ENCODE measurements around the gene TMCO1.

DNA sequence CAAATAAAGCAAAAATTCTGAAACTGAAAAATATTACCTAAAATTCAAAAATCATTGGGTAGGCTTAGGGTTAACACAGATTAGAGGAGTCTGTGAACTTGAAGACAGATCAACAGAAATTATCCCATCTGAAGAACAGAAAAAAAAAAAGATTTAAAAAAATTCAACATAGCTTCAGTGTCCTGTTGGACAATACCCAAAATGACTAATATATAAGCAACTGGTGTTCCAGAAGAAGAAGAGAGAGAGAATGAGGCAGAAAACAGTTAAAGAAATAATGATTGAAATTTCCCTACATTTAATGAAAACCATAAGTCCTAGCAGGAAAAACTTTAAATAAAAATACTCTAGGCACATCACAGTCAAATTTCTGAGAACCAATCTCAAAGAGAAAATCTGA, 31.5 kb downstream of the TMCO1 start:
- TF ChIP-seq, protein P1, sequence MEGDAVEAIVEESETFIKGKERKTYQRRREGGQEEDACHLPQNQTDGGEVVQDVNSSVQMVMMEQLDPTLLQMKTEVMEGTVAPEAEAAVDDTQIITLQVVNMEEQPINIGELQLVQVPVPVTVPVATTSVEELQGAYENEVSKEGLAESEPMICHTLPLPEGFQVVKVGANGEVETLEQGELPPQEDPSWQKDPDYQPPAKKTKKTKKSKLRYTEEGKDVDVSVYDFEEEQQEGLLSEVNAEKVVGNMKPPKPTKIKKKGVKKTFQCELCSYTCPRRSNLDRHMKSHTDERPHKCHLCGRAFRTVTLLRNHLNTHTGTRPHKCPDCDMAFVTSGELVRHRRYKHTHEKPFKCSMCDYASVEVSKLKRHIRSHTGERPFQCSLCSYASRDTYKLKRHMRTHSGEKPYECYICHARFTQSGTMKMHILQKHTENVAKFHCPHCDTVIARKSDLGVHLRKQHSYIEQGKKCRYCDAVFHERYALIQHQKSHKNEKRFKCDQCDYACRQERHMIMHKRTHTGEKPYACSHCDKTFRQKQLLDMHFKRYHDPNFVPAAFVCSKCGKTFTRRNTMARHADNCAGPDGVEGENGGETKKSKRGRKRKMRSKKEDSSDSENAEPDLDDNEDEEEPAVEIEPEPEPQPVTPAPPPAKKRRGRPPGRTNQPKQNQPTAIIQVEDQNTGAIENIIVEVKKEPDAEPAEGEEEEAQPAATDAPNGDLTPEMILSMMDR (IDR thresholded peaks at IDR 0.05 in 8 of 11, conservative IDR thresholded peaks at IDR 0.05 in 3 of 11), result no peak
- TF ChIP-seq POLR2AphosphoS5 (IDR thresholded peaks at IDR 0.05) (no peak), POLR2A (IDR thresholded peaks at IDR 0.05) (no peak)
